Measurements from ENCODE around the gene ACOXL.

The ACOXL gene

DNA sequence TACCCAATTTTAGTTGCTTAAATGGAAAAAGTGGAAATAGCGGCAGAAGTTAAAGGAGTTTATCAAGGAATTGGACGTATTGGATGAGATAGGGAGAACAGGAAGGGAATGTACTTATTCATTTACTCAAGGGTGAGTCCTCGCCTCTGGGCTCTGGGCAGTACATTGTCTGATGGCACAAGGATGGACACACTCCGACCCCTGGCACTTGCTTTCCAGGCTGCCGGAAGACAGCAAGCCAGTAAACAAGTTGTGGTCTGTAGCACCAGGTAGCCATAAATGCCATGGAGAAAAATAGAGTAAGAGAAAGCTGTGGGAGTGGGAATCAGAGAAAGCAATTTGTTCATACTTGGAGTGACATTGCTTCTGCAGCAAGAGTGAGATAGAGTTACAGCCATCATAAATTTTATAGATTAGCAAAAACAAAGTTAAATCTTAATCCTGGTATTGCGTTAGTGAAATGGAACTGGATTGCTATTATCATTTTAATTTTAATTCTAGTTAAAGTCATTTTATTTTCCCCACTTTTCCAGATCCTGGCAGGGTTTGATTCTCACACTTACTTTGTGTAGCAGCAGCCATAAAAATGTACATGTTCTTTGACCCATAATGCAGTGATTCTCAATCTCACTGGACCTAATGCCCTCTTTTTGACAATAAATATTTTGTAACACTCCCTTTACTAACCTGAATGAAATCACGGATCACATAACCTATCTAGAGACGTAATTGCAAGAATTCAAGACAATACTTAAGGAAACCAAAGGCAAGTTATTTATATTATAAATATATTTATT, 252.5 kb downstream of the ACOXL start:
- no peak for DNase-seq

DNA sequence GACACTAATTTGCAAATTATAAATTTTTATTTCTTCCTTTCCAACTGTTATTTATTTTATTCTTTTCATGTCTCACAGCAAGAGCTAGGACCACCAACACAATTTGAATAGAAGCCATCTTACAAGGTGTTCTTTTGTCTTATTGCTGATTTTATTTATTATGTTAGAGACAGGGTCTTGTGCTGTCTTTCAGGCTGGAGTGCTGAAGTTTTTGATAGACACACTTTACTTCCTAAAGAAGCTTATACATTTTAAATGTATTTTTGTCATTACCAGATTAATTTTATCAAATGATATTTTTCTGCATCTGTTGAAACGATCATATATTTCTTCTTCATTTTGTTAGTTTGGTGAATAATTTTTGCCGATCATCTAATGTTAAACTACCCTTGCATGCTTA, 258.1 kb downstream of the ACOXL start:
- DNase-seq: no peak

DNA sequence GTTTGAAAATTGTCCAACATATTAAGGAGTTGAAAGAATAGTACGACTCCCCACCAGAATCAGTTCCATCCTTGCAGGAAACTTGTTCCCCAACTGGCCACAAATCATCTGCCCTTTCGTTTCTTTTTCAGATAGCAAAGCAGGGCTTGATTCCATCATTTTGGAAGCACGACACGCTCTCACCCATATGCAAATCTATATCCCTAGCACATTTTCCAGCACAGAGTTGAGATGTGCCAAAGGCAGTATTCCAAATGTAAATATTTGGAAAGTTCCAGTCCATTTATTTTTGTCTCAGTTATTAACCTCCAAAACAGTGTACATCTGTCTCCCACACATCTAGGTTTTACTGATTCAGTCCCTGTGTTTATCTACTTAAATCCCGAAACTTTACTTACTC, 259.5 kb downstream of the ACOXL start:
- DNase-seq: no peak

DNA sequence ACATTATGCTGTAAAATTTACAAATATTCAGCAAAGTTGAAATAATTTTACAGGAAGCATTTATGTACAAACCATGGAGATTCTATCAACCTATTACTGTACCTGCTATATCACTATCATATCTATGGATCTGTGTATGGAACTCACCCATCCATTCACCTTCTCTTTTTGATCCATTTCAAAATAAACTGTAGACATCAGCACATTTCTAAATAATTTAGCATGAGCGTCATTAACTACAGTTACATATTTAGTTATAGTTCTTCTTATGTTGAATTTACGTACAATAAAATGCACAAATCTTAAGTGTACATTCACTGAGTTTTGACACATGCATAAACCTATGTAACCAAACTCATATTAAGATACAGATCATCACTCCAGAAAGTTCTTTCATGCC, 260.5 kb downstream of the ACOXL start:
- no peak for DNase-seq

DNA sequence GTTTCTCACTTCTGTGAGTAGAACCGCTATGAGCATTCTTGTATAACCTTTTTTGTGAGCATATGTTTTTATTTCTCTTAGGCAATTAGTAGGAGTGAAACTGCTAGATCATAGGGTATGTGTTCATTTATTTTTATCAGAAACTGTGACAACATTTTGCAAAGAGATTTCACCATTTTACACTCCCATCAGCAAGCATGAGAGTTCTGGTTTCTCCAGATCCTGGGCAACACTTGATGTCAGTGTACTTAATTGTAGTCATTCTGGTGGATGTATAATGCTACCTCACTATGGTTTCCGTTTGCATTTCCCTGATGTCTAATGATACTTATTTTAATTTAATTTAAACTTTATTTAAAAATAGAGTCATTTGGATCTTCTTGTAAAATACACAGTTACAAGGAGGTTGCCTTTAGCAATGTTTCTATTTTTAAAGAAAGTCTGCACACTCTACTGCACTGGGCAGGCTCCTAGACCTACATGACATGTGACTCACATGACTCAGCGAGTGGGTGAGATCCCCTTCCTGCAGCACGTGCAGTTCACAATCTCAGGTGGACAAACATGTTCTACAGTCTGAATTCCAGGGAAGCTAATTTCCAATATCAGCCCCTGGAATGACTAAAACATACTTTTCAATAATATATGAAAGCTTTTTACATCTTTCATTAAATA, 261.3 kb downstream of the ACOXL start:
- DNase-seq: no peak

DNA sequence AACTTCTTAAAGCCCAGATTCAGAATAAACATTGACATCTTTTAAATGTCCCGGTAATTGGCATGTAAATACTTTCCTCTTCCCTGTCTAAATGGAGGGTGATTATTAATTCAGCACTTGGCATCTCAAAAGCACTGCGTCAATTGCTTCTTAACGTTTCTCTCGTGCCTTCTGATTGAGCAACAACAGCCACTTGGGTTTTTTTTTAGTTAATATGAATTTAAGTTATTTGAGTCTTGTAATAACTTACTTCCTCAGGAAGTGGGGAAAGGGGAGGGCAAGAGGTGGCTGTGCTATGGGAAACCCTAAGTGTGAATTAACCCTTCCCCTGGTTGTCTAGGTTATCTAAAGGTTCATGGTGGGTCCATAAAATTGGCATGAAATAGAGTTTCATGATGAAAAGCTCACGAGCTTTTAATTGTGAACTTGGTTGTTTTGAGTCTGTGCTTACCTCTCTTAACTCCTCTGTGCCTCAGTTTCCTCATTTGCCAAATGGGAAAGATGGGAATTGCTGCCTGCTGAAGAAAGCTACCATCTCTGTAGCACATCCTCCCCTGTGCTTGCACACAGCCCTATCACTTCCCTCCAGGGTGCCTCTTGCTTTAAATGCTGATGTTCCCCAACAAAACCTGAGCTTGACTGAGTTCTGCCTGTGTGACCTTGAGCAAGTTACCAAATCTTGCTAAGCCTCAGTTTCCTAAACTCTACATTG, 262.0 kb downstream of the ACOXL start:
- DNase-seq: no peak

DNA sequence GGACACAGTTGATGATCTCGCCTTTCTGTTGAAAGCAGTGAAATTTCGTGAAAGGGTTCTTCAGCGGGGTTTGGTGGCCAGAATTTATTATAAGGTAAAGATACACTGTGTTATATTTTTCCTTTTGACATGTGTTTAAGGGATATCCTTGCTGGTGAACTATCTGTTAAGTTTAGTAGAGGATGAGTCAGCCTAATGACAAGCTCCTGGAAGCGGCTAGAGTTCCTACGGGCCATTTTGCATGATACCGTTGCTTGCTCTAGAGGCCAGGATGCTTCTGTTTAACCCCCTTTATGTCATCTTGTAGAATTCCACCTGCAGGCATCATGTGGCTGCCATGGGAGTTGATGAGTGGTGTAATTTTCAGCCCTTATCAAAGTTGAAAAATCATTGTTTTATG, 263.5 kb downstream of the ACOXL start:
- no peak for DNase-seq

DNA sequence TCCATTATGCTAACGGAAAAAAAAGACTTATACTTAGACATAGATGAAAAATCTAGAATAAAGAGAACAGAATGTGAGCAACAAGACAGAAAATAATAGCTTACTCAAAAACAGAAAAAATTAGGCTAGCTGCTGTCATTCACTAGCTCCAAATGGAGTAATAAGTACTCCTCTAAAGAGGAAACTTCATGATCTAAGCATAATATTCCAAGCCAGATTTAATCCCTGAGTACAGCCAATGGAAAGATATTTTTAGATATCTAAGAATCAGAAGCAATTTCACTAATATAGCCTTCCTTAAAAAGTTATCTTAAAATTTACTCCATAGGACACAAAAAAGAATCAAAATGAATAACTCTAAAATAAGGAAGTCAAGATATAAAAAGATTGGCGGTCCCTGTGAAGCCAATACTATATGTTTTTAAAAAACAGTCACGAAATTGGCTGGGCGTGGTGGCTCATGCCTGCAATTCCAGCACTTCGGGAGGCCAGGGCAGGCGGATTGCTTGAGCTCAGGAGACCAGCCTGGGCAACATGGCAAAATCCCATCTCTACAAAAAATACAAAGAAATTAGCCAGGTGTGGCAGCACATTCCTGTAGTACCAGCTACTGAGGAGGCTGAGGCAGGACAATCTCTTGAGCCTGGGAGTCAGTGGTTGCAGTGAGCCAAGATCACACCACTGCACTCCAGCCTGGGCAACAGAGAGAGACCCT, 265.1 kb downstream of the ACOXL start:
- DNase-seq: no peak

DNA sequence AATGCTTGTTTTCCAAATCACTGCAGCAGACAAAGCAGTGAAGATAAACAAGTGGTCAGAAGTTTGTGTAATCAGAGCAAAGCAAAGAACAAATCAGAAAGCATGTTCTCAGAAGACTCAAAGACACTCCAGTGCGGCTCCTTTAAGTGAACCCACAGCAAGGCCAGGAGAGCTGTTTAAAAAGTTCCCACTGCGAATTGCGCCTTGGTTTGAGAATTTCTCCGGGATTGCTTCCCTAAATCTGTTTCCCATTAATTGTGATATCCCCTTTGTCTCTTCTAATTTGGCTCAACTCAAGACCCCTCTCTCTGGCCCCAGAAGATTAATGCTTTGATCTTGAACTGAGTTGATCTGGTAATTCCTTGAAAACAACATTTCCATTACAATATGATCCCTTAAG, 265.9 kb downstream of the ACOXL start:
- DNase-seq: no peak

DNA sequence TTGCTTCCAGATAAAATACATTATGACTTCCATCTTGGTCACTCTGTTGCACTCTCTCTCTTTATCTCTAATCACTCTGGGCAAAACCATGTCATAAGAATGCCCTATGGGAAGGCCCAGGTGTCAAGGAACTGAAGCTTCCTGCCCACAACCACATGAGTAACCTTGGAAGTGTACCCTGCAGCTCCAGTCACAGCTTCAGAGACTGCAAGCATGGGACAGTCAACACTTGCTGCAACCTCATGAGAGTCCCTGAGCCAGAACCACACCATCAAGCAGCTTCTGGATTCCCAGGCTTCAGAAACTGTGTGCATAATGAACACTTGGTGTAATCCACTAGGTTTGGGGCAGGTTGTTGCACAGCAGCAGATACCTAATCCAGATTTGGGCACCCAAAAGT, 267.3 kb downstream of the ACOXL start:
- DNase-seq: no peak

DNA sequence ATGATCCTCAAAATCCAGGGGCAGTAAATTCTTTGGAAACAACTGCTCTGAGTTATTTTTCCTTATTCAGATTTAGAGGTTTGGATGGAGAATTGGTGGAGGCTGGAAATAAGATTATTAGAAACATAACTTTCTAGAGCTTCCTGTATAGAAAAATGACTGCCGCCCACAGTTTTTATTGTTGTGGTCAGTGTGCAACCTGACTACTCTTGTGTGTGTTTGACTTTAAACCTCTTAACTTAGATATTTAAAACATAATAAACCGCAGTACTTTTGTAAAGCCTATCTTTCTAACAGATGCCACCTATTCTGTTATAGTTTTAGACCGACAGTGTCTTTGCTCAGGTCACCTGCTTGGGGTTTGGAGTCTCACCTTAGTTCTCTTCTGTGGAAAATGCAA, 272.9 kb downstream of the ACOXL start:
- DNase-seq: no peak

DNA sequence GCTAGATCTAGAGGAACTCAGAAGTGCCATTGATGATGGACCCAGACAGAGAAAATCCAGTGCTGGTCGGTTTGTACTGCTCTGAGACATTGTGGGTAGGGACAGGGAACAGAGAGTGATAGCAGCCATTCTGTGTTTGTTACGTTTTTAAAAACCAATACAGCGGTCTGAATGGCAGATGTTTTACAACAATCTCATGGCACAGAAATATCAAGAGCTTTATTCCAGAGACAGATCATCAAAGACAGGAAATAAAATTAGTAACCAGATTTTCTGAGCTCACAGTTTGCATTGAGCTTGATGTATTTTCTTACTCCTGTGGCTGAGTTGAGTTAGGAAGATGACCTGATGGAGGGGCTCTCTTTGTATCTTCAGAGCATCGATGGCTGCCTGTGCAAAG, 273.4 kb downstream of the ACOXL start:
- no peak for DNase-seq

DNA sequence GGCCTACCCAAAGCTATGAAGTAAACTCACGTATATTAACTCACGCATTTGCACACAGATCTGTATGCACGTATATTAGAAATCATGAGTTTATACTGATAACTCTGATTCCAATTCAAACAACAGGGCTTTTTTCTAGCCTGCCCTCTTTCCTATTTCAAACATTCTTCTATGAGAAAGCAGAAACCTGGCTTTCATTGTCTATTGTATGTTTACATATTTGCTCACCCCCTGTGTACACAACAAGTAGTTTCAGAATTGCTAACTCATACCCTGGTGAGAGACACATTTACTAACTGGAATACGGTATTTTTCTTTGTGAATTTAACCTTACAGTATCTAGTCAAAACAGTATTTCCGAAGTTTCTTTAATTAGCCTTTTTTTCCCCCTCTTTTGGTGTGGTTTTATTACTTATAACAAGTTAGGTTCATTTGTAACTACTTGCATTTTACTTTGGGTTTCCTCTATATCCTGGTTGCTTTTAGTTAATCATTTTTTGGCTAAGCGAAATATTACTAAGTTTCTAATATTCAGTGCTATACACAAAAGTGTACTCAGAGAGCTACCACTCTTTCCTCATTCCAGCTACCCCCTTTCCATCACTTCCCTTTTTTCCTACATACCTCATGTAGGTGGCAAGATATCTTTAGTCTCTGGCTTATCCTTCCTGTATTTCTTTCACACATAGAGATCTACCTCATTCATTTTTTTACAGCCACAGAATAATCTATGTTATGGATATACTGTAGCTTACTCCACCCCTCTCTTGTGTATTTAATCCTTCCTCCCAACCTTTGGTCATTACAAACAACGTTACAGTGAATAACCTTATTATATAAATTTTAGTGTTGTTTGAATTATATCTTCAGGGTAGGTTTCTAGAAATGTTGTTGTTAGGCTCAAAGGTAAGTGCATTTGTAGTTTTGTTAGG, 275.6 kb downstream of the ACOXL start:
- DNase-seq: no peak

DNA sequence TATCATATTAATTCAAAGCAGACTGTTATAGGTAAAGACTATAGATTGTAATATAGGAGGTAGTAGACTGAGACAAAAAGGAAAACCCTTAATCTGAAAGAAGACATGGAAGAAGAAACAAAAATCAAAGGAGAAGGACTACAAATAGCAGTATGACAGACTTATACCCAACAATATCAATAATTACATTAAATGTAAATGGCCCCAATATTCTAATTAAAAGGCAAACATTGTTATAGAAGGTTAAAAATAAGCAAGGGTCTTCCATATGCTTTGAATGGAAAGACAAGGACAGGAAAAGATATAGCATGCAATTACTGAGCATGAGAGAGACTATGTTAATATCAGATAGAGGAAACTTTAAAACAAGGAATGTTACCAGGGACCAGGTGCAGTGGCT, 278.8 kb downstream of the ACOXL start:
- DNase-seq: no peak

DNA sequence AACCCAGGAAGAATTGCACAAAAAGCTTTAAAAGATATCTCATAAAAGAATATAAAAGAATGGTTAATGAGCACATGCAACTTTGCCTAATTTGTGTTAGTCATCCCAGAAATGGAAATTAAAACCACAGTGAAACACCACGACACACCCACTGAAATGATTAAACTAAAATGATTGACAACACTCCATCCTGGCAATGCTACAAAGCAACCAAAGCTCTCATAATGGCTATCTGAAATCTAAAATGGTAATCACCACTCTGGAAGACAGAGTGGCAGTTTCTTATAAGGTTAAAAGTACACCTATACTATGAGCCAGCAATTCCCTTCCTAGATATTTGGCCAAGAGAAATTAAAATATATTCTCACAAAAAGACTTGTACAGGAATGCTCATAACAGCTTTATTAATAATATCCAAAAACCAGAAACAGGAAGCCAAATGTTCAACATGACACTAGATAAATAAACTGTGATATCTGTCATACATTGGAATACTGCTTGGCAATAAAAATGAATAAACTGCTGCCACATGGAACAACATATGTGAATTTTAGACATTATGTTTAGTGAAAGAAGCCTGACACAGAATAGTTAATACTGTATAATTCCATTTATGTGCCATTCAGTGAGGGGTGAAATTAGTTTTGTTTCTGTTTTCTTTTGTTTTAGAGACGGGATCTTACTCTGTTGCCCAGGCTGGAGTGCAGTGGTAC, 283.1 kb downstream of the ACOXL start:
- no peak for DNase-seq

DNA sequence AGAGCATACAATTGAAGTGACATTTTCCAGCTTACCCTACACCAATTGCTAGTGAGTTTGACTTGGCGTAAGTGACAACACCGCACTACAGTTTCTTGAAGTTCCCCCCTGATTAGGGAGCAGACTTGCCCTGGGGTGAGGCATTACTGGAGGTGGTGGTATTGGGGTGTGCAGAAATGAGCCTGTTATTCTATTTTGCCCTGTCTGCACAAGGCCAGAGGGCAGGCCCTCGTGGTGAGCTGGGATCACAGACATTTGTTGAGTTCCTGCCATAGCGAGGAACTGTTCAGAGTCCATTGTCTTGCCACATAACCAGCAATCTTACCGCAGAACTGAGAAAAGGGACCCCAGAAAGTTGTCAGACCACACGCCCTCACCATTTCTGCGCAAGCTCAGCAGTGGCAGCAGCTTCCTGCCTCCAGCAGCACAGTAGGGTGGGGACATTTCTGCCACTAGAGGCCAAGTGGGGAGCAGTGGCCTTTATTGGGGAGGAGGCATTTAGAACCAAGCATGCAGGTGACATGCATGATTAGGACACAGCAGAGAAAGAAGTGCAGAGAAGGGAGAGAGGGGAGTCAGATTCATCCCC, 284.8 kb downstream of the ACOXL start:
- no peak for DNase-seq

DNA sequence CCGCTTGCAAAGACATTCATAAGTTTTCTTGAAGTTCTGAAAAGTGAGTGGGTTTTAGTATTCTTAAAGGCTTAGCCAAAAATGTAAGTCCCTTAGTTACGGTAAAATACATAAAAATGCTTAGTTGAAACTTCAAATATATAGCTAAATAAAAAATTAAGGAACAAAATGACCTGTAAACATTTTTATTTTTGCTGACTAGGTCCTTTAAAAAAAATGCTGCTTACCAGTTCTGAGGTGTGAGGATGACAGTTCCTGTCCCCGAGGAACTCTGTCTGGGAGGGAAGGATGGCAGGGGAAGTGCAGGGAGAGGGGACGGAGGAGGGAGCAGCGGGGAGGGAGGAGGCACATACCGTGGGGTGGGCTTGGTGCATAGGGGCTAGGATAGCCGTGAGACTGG, 285.5 kb downstream of the ACOXL start:
- no peak for DNase-seq

DNA sequence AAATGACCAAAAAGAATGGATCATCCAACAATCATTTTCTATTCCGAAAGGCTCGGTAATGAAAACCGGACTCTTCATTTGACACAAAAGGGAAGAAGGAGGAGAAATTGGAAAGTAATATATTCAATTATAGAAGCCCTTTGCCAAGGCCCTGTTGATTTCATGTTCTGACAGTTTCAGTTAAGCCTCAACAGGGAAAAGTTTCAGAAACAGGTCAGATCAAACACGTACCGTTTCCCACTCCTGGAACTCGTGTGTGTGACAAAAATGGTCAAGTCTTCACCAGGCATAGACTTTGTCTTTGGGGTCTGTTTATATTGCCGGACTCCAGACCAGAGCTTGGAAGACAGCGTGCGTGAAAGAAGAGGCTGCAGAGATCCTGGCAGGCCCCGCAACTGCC, 287.0 kb downstream of the ACOXL start:
- no peak for DNase-seq

DNA sequence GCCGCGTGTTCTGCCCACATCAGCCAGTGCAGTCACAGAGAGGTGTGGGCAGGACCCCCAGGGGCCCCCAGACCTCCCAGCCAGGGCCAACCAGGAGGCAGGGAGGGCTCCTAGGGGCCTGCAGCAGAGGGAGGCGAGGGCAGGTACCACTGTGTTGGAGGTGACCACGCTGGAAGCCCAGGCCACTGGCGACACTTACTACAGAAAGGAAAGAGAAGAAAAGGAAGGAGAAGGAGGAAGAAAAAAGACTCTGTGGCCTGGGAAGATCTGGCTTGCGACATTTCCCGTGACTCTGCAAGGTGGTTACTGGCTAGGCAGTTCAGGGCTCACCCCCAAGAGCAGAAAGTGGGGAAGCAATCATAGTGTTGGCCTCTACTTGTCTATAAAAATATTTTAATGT, 290.3 kb downstream of the ACOXL start:
- no peak for DNase-seq

DNA sequence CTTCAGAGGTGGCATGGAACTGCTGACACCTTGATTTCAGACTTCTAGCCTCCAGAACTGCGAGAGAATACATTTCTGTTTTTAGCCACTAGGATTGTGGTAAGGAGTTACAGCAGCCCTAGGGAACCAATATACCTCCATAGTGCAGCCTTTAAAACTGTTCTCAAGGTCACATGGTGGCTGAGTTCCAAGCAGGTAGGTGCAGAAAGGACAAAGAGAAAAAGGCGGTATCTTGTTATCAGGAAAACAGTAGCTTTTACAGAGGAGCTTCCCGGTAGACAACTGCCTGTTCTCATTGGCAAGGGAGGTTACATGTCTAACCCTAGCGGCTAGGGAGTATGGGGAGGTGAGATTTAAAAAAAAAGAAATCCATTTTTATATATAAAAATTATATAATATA, 292.1 kb downstream of the ACOXL start:
- no peak for DNase-seq

DNA sequence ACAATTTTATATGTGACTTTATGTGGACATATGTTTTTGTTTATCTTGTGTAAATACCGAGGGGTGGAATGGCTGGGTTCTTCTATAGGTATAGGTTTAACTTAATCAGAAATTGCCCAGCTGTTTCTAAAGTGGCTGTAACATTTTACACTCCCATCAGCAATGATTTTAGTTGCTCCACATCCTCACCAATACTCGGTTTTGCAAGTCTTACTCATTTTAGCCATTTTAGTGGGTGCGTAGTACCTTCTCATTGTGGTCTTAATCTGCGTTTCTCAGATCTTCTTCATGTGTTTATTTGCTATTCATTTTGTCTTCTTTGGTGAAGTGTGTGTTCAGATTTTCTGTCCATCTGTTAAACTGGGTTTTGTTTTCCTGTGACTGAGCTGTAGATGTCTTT, 292.9 kb downstream of the ACOXL start:
- no peak for DNase-seq

Measured in DMS 273 treated with DMSO at 0.1 percent for 48 hours (cell line).